Panc1 (cell line): Measurements from ENCODE around the gene CCDC69. TPM values are rescaled to one million over a fixed set of nuclear protein-coding genes. Genes with fewer than 3 reads are reported as not detected.

ENCODE experiments used
- ATAC-seq: fragments of 200-7000 bp; cut with Tn5 transposase; 2 replicates; pipeline ENCODE4 v1.9.1; 2020; ENCODE audit warnings: mild to moderate bottlenecking, moderate library complexity
- BruUV-seq: library from RNA; stranded (reverse); fragments of 400-500 nt; replicated peaks from 2 replicates; lab custom pipeline; 2021; lab: Mats Ljungman, UMichigan
- CTCF ChIA-PET: fragments of 300-600 bp; sonication (Branson Sonifier 250); formaldehyde crosslinking; loops from one replicate; lab custom pipeline; 2022; ENCODE audit warnings: antibody characterized with exemption; lab: Charles Lee
- POLR2A ChIA-PET: fragments of 300-600 bp; sonication (Branson Sonifier 250); formaldehyde crosslinking; loops from one replicate; lab custom pipeline; 2022; ENCODE audit warnings: antibody characterized with exemption; lab: Charles Lee
- DNase-seq: peaks from one replicate; pipeline ENCODE4 v3.0.0-alpha.2; 2010; ENCODE audit warnings: low read depth, low spot score
- H3K27ac ChIP-seq: 2 replicates; pipeline ENCODE4 v1.5.1; 2011; ENCODE audit warnings: mild to moderate bottlenecking, low read length, inconsistent platforms
- H3K27me3 ChIP-seq: fragments of 200-500 bp; sonication (Bioruptor generic); 2 replicates; pipeline ENCODE4 v1.6.0; 2014; ENCODE audit warnings: low read length, inconsistent platforms; ENCODE audit not compliant: control insufficient read depth, insufficient read depth
- H3K36me3 ChIP-seq: fragments of 200-500 bp; sonication (Bioruptor generic); 2 replicates; pipeline ENCODE4 v1.5.1; 2014; ENCODE audit warnings: inconsistent platforms, mild to moderate bottlenecking, low read length, moderate library complexity; ENCODE audit not compliant: control insufficient read depth, insufficient read depth
- H3K4me1 ChIP-seq: 2 replicates; pipeline ENCODE4 v1.5.1; 2011; ENCODE audit warnings: inconsistent platforms, mild to moderate bottlenecking, low read length, moderate library complexity; ENCODE audit not compliant: control insufficient read depth, insufficient read depth
- H3K4me3 ChIP-seq, 2 experiments: 2 replicates each; pipeline ENCODE4 v1.5.1; 2011 to 2012; ENCODE audit warnings: low read depth in 2 of 2, low read length in 2 of 2, mild to moderate bottlenecking in 2 of 2, inconsistent platforms in 1 of 2, moderate library complexity in 1 of 2
- H3K9me3 ChIP-seq: fragments of 200-500 bp; sonication (Bioruptor generic); 2 replicates; pipeline ENCODE4 v1.5.1; 2014; ENCODE audit warnings: low read depth, mild to moderate bottlenecking, inconsistent platforms, low read length, moderate library complexity; ENCODE audit not compliant: control insufficient read depth, insufficient read depth
- CTCF ChIP-seq: fragments of 450-650 bp; IDR thresholded peaks from 2 replicates; pipeline ENCODE4 v1.5.1; 2017; ENCODE audit warnings: mild to moderate bottlenecking
- POLR2AphosphoS5 ChIP-seq: IDR thresholded peaks from 2 replicates; pipeline ENCODE4 v1.6.1; 2012; ENCODE audit warnings: mild to moderate bottlenecking, low read depth, low read length, moderate library complexity
- REST ChIP-seq, 2 experiments: IDR thresholded peaks; 2 replicates each; pipeline ENCODE4 v1.6.1; 2011 to 2012; ENCODE audit warnings: low read depth in 2 of 2, control low read depth in 1 of 2, low read length in 1 of 2, mild to moderate bottlenecking in 1 of 2, moderate library complexity in 1 of 2; ENCODE audit not compliant: insufficient read depth in 1 of 2
- SIN3A ChIP-seq: IDR thresholded peaks from 2 replicates; pipeline ENCODE4 v1.6.1; 2012; ENCODE audit warnings: low read depth, mild to moderate bottlenecking, low read length, moderate library complexity, borderline replicate concordance; ENCODE audit not compliant: insufficient read depth
- TCF7L2 ChIP-seq: IDR thresholded peaks from 2 replicates; pipeline ENCODE4 v1.6.1; 2011; ENCODE audit warnings: mild to moderate bottlenecking, low read depth, low read length, inconsistent platforms
- in situ Hi-C: cut with HindIII; loops from 2 replicates; pipeline ENCODE4 v1.10.0; 2016; ENCODE audit warnings: low sequenced_read_pairs, low pct_unique_long_range_greater_than_20kb
- intact Hi-C: fragments of 100-400 bp; cut with micrococcal nuclease; formaldehyde crosslinking; loops from one replicate; pipeline ENCODE4 v1.10.0; 2022; ENCODE audit not compliant: unreplicated experiment
- total RNA-seq: library from RNA; stranded (reverse); gene quantifications from one replicate; pipeline ENCODE4 v1.2.1, GENCODE V29; 2021; ENCODE audit not compliant: unreplicated experiment

CCDC69 gene
- total RNA-seq, 1 experiment from 2014 or later, result 2.1 TPM

- ChIA-PET POLR2A (no interaction called here), CTCF (interaction anchor here (0.6 kb wide), 1 partner anchor 57 kb away, joined by 11 read pairs; no protein-coding TSS in a partner anchor)
- H3K4me1 ChIP-seq, result peaks cover 7% of the 10 kb centered on the region; the same call in 1 of the 2 replicates
- intact Hi-C loops (no loop called here), in situ Hi-C loops (no loop called here)
- no peak for TF ChIP-seq POLR2AphosphoS5
- no peak for TF ChIP-seq CTCF
- no peak for TF ChIP-seq TCF7L2
- TF ChIP-seq REST (IDR thresholded peaks at IDR 0.05; ENCODE audit: insufficient read depth in 1 of 2, low read depth in 2 of 2, low read length in 1 of 2), result no peak
- H3K9me3 ChIP-seq, result no peaks in the 10 kb centered on the region
- ATAC-seq (no peak), DNase-seq (no peak)
- H3K4me3 ChIP-seq, result no peak overlapping the region
- BruUV-seq, result no TSS peak
- H3K36me3 ChIP-seq, result no peaks in the 10 kb centered on the region; the same call in 1 of the 2 replicates
- H3K27ac ChIP-seq, result no peak overlapping the region
- no peaks in the 10 kb centered on the region; the same call in 1 of the 2 replicates for H3K27me3 ChIP-seq
Measured at GRCh38 chr5:151248651-151249050, 24.8 kb upstream of the CCDC69 start.

GRCh38 chr5:151245680-151246219, 21.9 kb upstream of the CCDC69 start:
- Histone ChIP-seq H3K27ac (no peak overlapping the region), H3K9me3 (no peaks in the 10 kb centered on the region), H3K4me3 (no peak overlapping the region), H3K36me3 (no peaks in the 10 kb centered on the region), H3K27me3 (no peaks in the 10 kb centered on the region; the same call in 1 of the 2 replicates), H3K4me1 (no peaks in the 10 kb centered on the region; the same call in 1 of the 2 replicates)
- no peak for TF ChIP-seq TCF7L2
- CTCF ChIA-PET, result no interaction called here
- in situ Hi-C loops (no loop called here), intact Hi-C loops (no loop called here)
- POLR2A ChIA-PET, result no interaction called here
- no TSS peak for BruUV-seq
- ATAC-seq (no peak), DNase-seq (no peak)

- BruUV-seq, result no TSS peak
- in situ Hi-C loops, result no loop called here
Measured at GRCh38 chr5:151244206-151244605, 20.3 kb upstream of the CCDC69 start.

More at GRCh38 chr5:151244206-151244605, 20.3 kb upstream of the CCDC69 start:
- H3K27me3 ChIP-seq, result no peaks in the 10 kb centered on the region; the same call in 1 of the 2 replicates
- TF ChIP-seq TCF7L2, result no peak
- TF ChIP-seq POLR2AphosphoS5, result no peak
- no peak for TF ChIP-seq SIN3A
- TF ChIP-seq CTCF, result no peak
- no peak for TF ChIP-seq REST (IDR thresholded peaks at IDR 0.05; ENCODE audit: insufficient read depth in 1 of 2, low read depth in 2 of 2, low read length in 1 of 2)
- ATAC-seq, result no peak
- DNase-seq, result no peak
- POLR2A ChIA-PET, result no interaction called here
- CTCF ChIA-PET, result no interaction called here
- no peaks in the 10 kb centered on the region for H3K9me3 ChIP-seq
- no peak overlapping the region for H3K27ac ChIP-seq
- no peaks in the 10 kb centered on the region for H3K36me3 ChIP-seq
- H3K4me3 ChIP-seq, result no peak overlapping the region
- H3K4me1 ChIP-seq, result no peaks in the 10 kb centered on the region
- intact Hi-C loops, result no loop called here
